ENCODE results near the gene URB1.
A peak's percentile ranks its signal among the peaks of the same experiment; 100 is the strongest.
"Not testable (repeated sequence)": the region's sequence is repeated elsewhere in the genome, so short reads cannot be mapped to it uniquely, and the experiment has no call there.

Gene URB1

GRCh38 chr21:32370998-32371766, 21.6 kb downstream of the URB1 start:
- DNase-seq: no peak

- not testable (repeated sequence) for DNase-seq
Measured at GRCh38 chr21:32368961-32369360, 23.9 kb downstream of the URB1 start.

GRCh38 chr21:32368386-32368785, 24.4 kb downstream of the URB1 start:
- no peak for DNase-seq

DNA sequence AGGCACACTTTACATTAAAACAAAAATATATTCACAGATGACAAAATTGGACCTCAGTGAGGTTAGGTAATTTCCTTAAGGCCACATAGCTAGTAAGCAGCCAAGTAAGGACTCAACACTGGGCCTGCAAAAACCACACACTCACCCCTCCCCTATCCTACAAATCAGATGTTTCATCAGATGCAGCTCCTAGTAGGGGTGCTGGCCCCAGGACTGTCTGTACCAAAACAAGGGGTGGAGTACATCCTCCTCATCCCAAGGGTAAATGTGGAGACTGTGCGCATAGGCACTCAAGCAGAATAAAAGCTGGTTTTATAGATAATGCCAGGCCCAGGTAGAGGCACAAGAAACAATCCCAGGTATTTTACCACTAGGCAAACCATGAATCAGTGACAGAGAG, 25.7 kb downstream of the URB1 start:
- no peak for DNase-seq

GRCh38 chr21:32366191-32366590, 26.6 kb downstream of the URB1 start:
- DNase-seq: no peak

GRCh38 chr21:32364796-32365195, 28.0 kb downstream of the URB1 start:
- DNase-seq: no peak

DNA sequence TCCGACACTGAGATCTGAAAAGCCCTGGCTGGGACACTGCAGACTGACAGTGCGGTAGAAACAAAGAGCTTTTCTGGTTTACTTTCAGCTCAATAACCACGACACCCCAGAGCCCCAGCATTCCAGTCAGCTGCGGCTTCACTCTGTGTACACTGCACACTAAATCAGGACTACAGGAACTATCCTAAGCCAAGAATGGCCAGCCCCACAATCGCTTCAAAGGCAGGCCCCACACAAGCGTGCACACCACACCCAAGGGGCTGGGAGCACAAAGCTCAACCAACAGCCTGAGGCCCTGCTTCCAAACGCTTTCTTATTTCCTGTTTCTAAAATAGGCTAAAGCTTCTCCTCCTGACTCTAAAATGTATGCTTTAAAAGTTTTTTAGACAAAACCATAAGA, 28.4 kb downstream of the URB1 start:
- no peak for DNase-seq

- no peak for DNase-seq
Measured at GRCh38 chr21:32360401-32360975, 32.3 kb downstream of the URB1 start.

GRCh38 chr21:32359719-32360260, 33.0 kb downstream of the URB1 start:
- DNase-seq: peak; percentile 14

DNA sequence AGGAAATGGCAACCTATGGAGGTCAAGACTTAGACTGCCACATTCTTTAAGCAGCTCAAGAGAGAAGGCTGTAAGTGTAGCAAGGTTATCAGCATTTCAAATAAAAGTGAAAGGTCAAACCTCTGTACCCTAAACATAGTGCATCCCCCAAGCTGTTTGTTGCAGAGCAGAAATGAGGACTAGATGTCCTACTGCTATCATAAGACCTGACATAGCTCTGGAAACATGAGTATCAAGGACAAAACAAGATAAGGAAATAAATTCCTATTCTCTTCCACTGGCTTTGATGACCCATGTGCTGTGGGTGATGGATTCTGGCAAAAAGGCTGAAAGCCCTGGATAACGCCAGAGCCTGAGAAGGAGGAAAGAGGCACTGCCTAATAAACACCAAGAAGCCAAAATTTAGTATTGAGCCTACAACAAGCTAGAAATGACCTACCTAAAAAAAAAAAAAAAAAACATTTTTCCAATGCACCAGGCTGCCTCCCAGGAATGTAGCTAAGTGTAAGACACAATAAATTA, 35.9 kb downstream of the URB1 start:
- no peak for DNase-seq

GRCh38 chr21:32353002-32353711, 39.7 kb downstream of the URB1 start:
- no peak for DNase-seq

DNA sequence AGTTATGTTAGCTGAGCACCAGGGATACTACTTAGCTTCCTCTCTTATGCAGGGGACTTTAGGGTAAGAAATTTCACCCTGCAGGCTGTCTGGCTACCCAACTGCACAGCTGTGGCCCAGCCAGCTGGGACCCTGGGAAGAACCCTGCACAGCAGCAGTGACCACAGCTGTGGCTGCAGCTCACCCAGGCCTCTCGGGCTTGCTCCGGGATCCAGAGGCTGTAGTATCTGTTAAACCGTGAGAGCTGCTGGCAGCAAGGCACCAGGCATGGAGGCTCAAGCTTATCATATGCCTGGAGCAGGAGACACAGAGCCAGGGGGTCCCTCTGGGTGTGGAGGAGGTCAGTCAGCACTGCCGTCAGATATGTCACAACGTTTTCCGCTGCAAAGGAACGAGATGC, 40.3 kb downstream of the URB1 start:
- DNase-seq: no peak

DNA sequence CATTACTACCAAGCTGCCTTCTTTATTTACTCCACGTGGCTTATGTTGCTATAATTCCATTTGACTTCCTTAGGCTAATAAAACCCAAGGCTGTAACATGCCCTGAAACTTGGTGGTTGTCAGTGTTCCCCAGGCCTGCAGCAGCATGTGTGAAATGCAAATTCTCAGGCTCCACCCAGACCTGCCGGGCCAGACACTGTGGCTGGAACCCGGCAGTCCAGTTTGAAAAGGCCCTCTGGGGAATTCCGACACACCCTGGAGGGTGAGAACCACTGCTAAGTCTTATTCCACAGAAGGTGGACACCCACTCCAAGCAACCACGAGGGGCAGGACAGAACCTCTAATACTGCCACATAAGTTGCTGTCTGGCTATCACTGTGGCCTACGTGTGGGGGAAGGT, 41.4 kb downstream of the URB1 start:
- DNase-seq: no peak

DNA sequence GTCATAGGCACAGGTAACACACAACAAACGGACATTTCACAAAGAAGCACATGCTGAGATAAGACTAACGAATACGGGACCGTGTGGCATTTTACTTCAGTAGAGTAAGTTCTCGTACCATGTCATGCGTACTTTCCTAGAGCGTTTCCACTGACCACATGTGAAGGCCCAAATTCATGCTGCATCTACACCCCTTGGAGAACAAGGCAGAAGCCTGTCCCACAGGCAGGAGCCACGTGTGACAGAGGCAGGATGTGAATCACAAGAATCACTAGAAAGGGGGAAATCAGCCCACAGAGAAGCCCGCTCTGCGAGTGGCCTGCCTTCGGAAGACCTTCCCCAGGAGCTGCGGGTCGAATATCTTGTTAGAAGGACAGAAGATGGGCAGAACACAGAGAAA, 41.8 kb downstream of the URB1 start:
- DNase-seq: no peak

DNA sequence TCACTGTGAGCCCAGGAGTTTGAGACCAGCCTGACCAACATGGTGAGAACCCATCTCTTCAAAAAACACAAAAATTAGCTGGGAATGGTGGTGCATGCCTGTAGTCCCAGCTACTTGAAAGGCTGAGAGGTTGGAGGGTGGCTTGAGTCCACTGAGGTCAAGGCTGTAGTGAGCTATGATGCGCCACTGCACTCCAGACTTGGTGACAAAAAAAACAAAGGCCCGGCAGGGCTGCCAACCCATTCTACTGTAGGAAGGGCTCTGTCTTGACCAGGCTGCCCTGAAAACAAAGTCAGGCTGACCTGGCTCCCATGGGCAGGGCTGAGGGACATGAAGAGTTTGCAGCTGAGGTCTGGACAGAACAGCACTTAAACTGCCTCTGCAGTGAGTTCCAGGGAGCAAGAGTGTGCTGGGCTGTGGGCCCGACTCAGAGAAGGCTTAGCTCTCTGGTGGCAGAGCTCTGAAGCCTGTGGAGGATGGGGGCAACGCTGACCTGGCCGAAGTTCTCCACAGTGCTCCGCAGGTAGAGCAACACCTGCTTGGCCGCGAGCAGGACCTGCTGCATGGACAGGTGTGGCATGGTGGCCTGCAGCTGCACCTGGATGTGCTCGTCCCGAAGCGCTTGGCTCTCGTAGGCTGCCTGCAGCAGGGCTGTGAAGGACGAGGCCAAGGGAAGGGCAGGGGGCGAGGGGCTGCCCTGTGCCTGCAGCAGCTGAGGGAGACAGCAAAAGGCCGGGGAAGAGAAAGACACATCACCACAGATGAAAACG, 42.4 kb downstream of the URB1 start:
- no peak for DNase-seq

DNA sequence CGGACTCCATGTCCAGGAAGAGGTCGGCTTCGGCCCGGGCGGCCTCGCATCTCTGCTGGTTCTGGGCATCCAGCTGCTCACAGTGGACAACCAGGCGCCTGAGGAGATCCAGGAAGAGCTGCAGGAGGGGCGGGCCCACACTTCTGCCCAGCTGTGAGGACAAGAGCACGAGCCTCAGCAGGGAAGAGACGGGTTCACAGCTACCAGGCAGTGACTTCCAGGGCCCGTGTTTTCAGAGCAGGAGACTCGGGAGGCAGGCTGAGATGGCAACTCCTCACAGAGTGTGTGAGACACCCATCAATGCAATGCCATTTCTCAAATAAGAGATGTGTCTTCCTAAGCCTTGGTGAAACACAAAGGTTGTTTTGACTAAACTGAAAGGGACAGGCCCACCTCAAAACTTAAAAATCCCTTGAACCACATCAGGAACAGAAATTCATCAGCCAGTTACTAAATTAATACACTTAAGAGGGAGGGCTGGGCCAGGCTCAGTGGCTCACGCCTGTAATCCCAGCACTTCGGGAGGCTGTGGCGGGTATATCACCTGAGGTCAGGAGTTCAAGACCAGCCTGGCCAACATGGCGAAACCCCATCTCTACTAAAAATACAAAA, 43.4 kb downstream of the URB1 start:
- no peak for DNase-seq

DNA sequence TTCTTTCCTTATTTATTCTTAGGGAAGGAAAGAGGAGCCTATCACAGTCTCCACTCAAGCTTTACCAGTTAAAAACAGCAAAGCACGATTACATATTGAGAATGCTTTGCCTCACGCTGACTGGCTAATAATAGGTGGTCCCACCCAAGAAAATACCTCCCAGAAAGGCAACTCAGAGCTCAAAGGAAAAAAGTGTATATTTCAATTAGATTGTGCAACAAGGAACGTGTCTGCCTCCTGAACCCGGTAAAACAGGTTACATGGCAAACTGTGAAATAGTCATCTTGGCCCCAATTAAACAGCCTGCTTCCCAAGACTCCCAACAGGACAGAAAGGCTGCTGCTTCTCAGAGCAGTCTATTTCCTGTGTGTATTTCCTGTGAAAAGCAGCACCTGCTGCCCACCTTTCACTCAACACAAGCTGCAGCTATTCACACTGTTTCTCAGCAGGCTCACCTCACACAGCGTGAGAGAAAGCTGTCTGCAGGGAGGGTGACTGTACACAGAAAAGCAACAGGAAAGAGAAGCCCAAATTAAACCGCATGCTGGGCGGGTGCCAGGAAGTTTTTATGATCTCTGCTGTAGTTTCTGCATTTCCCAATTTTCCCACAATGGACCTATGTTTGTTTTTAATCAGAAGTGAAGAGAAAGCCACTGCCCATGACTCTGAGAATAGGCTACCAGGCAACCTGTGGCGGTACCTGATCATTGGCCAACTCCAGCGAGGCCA, 44.0 kb downstream of the URB1 start:
- no peak for DNase-seq

DNA sequence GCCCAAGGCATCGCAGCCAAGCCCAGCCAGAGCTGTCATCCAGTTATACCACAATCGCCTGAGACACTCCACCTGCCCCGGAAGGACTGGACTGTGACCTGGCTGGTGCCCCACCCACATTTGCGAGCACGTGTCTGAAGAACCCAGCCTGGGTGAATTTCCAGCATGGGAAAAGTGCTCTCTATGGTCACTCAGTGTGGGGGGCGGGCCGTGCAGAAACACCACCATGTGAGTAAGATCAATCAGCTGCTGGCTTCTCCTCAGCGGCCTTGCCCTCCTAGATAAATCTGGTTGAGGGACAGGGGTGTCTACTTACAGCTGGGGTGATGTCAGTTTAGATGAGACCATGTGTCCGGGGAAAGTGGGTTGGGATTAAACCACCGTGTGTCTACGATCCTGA, 44.8 kb downstream of the URB1 start:
- no peak for DNase-seq

- DNase-seq: no peak
Measured at GRCh38 chr21:32347351-32347750, 45.5 kb downstream of the URB1 start.

GRCh38 chr21:32346951-32347350, 45.9 kb downstream of the URB1 start:
- DNase-seq: no peak

Data from hematopoietic multipotent progenitor cell treated with erythropoietin and hydrocortisone succinate and interleukin-3 and kit ligand, for 8 days (in vitro differentiated cells).